K562 (cell line): Measurements from ENCODE around the gene FAM174C. TPM values are rescaled to one million over a fixed set of nuclear protein-coding genes. Genes with fewer than 3 reads are reported as not detected.

ENCODE experiments used
- BRD4 ChIP-seq: fragments of 200-600 bp; sonication (generic); IDR thresholded peaks from 2 replicates; pipeline ENCODE4 v1.6.1; 2017; ENCODE audit warnings: inconsistent platforms
- ETV6 ChIP-seq, 3 experiments: fragments of 150-350 bp in 1 of 3; sonication (generic) in 1 of 3; formaldehyde crosslinking in 1 of 3; IDR thresholded peaks; 2 replicates each; pipeline versions ENCODE4 v1.6.1 to v1.8.0; 2014 to 2022; ENCODE audit warnings: borderline replicate concordance in 2 of 3, low read depth in 2 of 3, antibody characterized with exemption in 1 of 3, low read length in 1 of 3, mild to moderate bottlenecking in 1 of 3, missing genetic modification reagents in 1 of 3
- HNRNPK ChIP-seq: fragments of 200-400 bp; formaldehyde crosslinking; IDR thresholded peaks from one replicate; pipeline ENCODE4 v1.6.1; 2018; ENCODE audit warnings: mild to moderate bottlenecking, low read depth, low read length; ENCODE audit not compliant: poor library complexity, severe bottlenecking
- HSF4 ChIP-seq: fragments of 250-450 bp; sonication (Bioruptor Pico); IDR thresholded peaks from 2 replicates; pipeline ENCODE4 v2.1.2; 2022; ENCODE audit warnings: mild to moderate bottlenecking, moderate library complexity, borderline replicate concordance
- MITF ChIP-seq: IDR thresholded peaks from 2 replicates; pipeline ENCODE4 v1.6.1; 2014; ENCODE audit warnings: antibody characterized with exemption
- NCOA2 ChIP-seq, 2 experiments: fragments of 450-650 bp; IDR thresholded peaks; 2 replicates each; pipeline ENCODE4 v1.6.1; 2018; ENCODE audit warnings: mild to moderate bottlenecking in 2 of 2, moderate library complexity in 1 of 2; ENCODE audit not compliant: partially characterized antibody in 2 of 2
- NFIX ChIP-seq: fragments of 250-450 bp; sonication (Bioruptor Pico); IDR thresholded peaks from 2 replicates; pipeline ENCODE4 v1.4.0; 2020; ENCODE audit warnings: low read depth, mild to moderate bottlenecking, moderate library complexity
- PREB ChIP-seq: sonication (generic); formaldehyde crosslinking; IDR thresholded peaks from 2 replicates; pipeline ENCODE4 v1.8.1; 2023; ENCODE audit warnings: mild to moderate bottlenecking, missing genetic modification reagents
- SMARCE1 ChIP-seq: fragments of 450-650 bp; IDR thresholded peaks from 2 replicates; pipeline ENCODE4 v1.7.1; 2016; ENCODE audit warnings: mild to moderate bottlenecking
- SRSF3 ChIP-seq: fragments of 200-400 bp; formaldehyde crosslinking; IDR thresholded peaks from 2 replicates; pipeline ENCODE4 v1.6.1; 2016; ENCODE audit warnings: mild to moderate bottlenecking, low read length, moderate library complexity; ENCODE audit not compliant: insufficient read depth
- SUPT5H ChIP-seq: fragments of 450-650 bp; IDR thresholded peaks from 2 replicates; pipeline ENCODE4 v1.6.1; 2016
- TCF15 ChIP-seq: fragments of 250-450 bp; sonication (Bioruptor Pico); IDR thresholded peaks from 2 replicates; pipeline ENCODE4 v1.8.0; 2022; ENCODE audit warnings: moderate library complexity, mild to moderate bottlenecking, inconsistent platforms
- TEAD1 ChIP-seq, 2 experiments: fragments of 450-650 bp in 1 of 2; sonication (generic) in 1 of 2; formaldehyde crosslinking; IDR thresholded peaks; 2 replicates each; pipeline versions ENCODE4 v1.4.0 to v1.8.0; 2020 to 2022; ENCODE audit warnings: mild to moderate bottlenecking in 2 of 2, missing genetic modification reagents in 1 of 2
- ZNF518B ChIP-seq: fragments of 250-450 bp; sonication (Bioruptor Pico); IDR thresholded peaks from 2 replicates; pipeline ENCODE4 v1.5.0; 2021; ENCODE audit warnings: mild to moderate bottlenecking, moderate library complexity
- ZNF586 ChIP-seq: fragments of 450-650 bp; formaldehyde crosslinking; conservative IDR thresholded peaks from 2 replicates; pipeline ENCODE4 v1.4.0; 2020; ENCODE audit warnings: mild to moderate bottlenecking, moderate library complexity
- ZNF707 ChIP-seq: fragments of 250-450 bp; sonication (Bioruptor Pico); conservative IDR thresholded peaks from 2 replicates; pipeline ENCODE4 v1.8.0; 2022; ENCODE audit warnings: inconsistent platforms, mild to moderate bottlenecking, moderate library complexity
- polyA plus RNA-seq, 8 experiments: library from polyadenylated mRNA; depleted of rRNA in 4 of 8; stranded (reverse) in 5 of 8; unstranded in 3 of 8; fragments of >200 nt; fragmentation: Nextera tagmentation in 2 of 8; fragmentation: Illumina TruSeq in 1 of 8; extraction: Ambion mirVana in 2 of 8; extraction: Trizol in 1 of 8; gene quantifications; 2 replicates each; pipeline versions ENCODE4 v1.2.1 to v1.2.3, GENCODE V29; 2011 to 2014; ENCODE audit warnings: inconsistent platforms in 1 of 8, missing spikeins in 1 of 8
- total RNA-seq, 7 experiments: library from RNA; depleted of rRNA in 6 of 7; stranded (reverse); fragments of >200 nt in 6 of 7; fragmentation: Illumina TruSeq in 2 of 7; extraction: Trizol in 2 of 7; gene quantifications; 2 replicates each; pipeline versions ENCODE4 v1.2.1 to v1.2.3, GENCODE V29; 2011 to 2021; ENCODE audit warnings: low replicate concordance in 1 of 7

Gene FAM174C
- total and polyA plus RNA-seq, 9 of the 15 experiments (the other 6 are each of a cell fraction or from before 2014, with no cell fraction given), result 0.66 to 89.6 (median 20.3) TPM

GRCh38 chr19:1251330-1252220 is 23.8 kb upstream of the FAM174C start (continued):
- TF ChIP-seq MITF (no peak), NFIX (no peak), ZNF707 (no peak; the same call in 1 of the 2 replicates), SUPT5H (0 out of 2 replicates have a peak, but pooled peaks have one; percentile 24), BRD4 (no peak), ZNF518B (CRISPR knock-in tag) (no peak), ETV6 (IDR thresholded peaks at IDR 0.05; ENCODE audit: borderline replicate concordance in 1 of 2, low read depth in 2 of 2, low read length in 1 of 2) (0 out of 4 replicates have a peak, but pooled peaks of 1 of the 2 experiments have one; percentile 57), ETV6 (CRISPR knock-in tag; IDR thresholded peaks at IDR 0.05; ENCODE audit: borderline replicate concordance) (no peak), SRSF3 (no peak), HNRNPK (no peak), SMARCE1 (no peak), NCOA2 (IDR thresholded peaks at IDR 0.05; ENCODE audit: partially characterized antibody in 2 of 2) (no peak), TEAD1 (CRISPR knock-in tag; IDR thresholded peaks at IDR 0.05) (no peak), HSF4 (CRISPR knock-in tag) (no peak), ZNF586 (CRISPR knock-in tag) (0 out of 2 replicates have a peak, but pooled peaks have one; percentile 14), TCF15 (CRISPR knock-in tag) (no peak), PREB (CRISPR knock-in tag) (no peak)
